NCI-H748 (cell line): ENCODE results near the gene ZNF503.

Experiments used
- DNase-seq: peaks from one replicate; lab custom pipeline; 2025; ENCODE audit not compliant: unreplicated experiment; lab: John Stamatoyannopoulos, UW

Gene ZNF503

GRCh38 chr10:75432176-75432575 is 30.6 kb upstream of the ZNF503 start:
- peak; percentile 5 for DNase-seq

- peak; percentile 41 for DNase-seq
These were observed 29.9 kb upstream of the ZNF503 start, which contains the start of gene LRMDA for GRCh38 chr10:75431180-75432111. LRMDA (plus strand) TSS chr10:75431624.

GRCh38 chr10:75430000-75430763 is 28.6 kb upstream of the ZNF503 start:
- DNase-seq = peak; percentile 5

GRCh38 chr10:75429159-75429827 is 27.7 kb upstream of the ZNF503 start:
- no peak for DNase-seq

- DNase-seq = no peak
These were observed 27.0 kb upstream of the ZNF503 start for GRCh38 chr10:75428434-75429158.

GRCh38 chr10:75427951-75428350 is 26.4 kb upstream of the ZNF503 start:
- DNase-seq = no peak

GRCh38 chr10:75426880-75427279 is 25.3 kb upstream of the ZNF503 start:
- no peak for DNase-seq

GRCh38 chr10:75425291-75426079 is 23.9 kb upstream of the ZNF503 start:
- no peak for DNase-seq

GRCh38 chr10:75424571-75424970 is 23.0 kb upstream of the ZNF503 start:
- no peak for DNase-seq

GRCh38 chr10:75422913-75423312 is 21.3 kb upstream of the ZNF503 start:
- no peak for DNase-seq

GRCh38 chr10:75418712-75419111 is 17.1 kb upstream of the ZNF503 start:
- no peak for DNase-seq

- no peak for DNase-seq
These were observed 16.7 kb upstream of the ZNF503 start for GRCh38 chr10:75418293-75418692.

- DNase-seq = peak; percentile 73
These were observed 16.0 kb upstream of the ZNF503 start for GRCh38 chr10:75417522-75417927.

GRCh38 chr10:75414527-75414926 is 13.0 kb upstream of the ZNF503 start:
- no peak for DNase-seq

GRCh38 chr10:75410132-75411005 is 8.8 kb upstream of the ZNF503 start:
- DNase-seq = no peak

GRCh38 chr10:75408911-75409885 is 7.6 kb upstream of the ZNF503 start:
- peak; percentile 81 for DNase-seq

GRCh38 chr10:75408509-75408875 is 6.9 kb upstream of the ZNF503 start:
- DNase-seq = peak; percentile 37
